Trophoblast cell (in vitro differentiated cells and primary cell): Measurements from ENCODE around the gene DLG2.

Experiments
- DNase-seq, 2 donors: peaks; one replicate each; pipeline ENCODE4 v3.0.0-alpha.2; 2016
- H2AFZ ChIP-seq: 2 replicates; pipeline ENCODE4 v1.6.1; 2013; ENCODE audit warnings: low read length, moderate library complexity, mild to moderate bottlenecking; ENCODE audit not compliant: insufficient read depth, poor library complexity
- H2AK5ac ChIP-seq: 2 replicates; pipeline ENCODE4 v1.6.1; 2013; ENCODE audit warnings: mild to moderate bottlenecking, low read length
- H2BK120ac ChIP-seq: 2 replicates; pipeline ENCODE4 v1.6.1; 2013; ENCODE audit warnings: low read length, mild to moderate bottlenecking, moderate library complexity; ENCODE audit not compliant: insufficient read depth, poor library complexity
- H2BK12ac ChIP-seq: 2 replicates; pipeline ENCODE4 v1.6.1; 2013; ENCODE audit warnings: mild to moderate bottlenecking, low read length, moderate library complexity
- H2BK5ac ChIP-seq: 2 replicates; pipeline ENCODE4 v1.6.1; 2013; ENCODE audit warnings: low read length, low read depth, moderate library complexity, mild to moderate bottlenecking; ENCODE audit not compliant: poor library complexity
- H3K14ac ChIP-seq: 2 replicates; pipeline ENCODE4 v1.6.1; 2013; ENCODE audit warnings: mild to moderate bottlenecking, low read length
- H3K18ac ChIP-seq: 2 replicates; pipeline ENCODE4 v1.6.1; 2013; ENCODE audit warnings: mild to moderate bottlenecking, low read length
- H3K23ac ChIP-seq: 2 replicates; pipeline ENCODE4 v1.6.1; 2013; ENCODE audit warnings: low read length
- H3K27ac ChIP-seq: 2 replicates; pipeline ENCODE4 v1.5.1; 2013; ENCODE audit warnings: low read depth, mild to moderate bottlenecking, inconsistent platforms, low read length, moderate library complexity
- H3K27me3 ChIP-seq: 2 replicates; pipeline ENCODE4 v1.6.1; 2013; ENCODE audit warnings: inconsistent platforms, mild to moderate bottlenecking, low read length, moderate library complexity; ENCODE audit not compliant: insufficient read depth
- H3K36me3 ChIP-seq, 2 experiments: 1 replicate in 1 of 2; 2 replicates in 1 of 2; pipeline ENCODE4 v1.6.1; 2013; ENCODE audit warnings: low read length in 2 of 2, mild to moderate bottlenecking in 2 of 2, moderate library complexity in 1 of 2; ENCODE audit not compliant: insufficient read depth in 2 of 2, control insufficient read depth in 1 of 2
- H3K4ac ChIP-seq: 2 replicates; pipeline ENCODE4 v1.6.1; 2013; ENCODE audit warnings: low read depth, mild to moderate bottlenecking, low read length, moderate library complexity
- H3K4me1 ChIP-seq, 2 experiments: 1 replicate in 1 of 2; 2 replicates in 1 of 2; pipeline ENCODE4 v1.6.1; 2013; ENCODE audit warnings: low read length in 2 of 2, mild to moderate bottlenecking in 2 of 2, moderate library complexity in 1 of 2; ENCODE audit not compliant: insufficient read depth in 2 of 2, control insufficient read depth in 1 of 2
- H3K4me2 ChIP-seq: 2 replicates; pipeline ENCODE4 v1.6.1; 2013; ENCODE audit warnings: inconsistent platforms, mild to moderate bottlenecking, low read length, moderate library complexity
- H3K4me3 ChIP-seq: 2 replicates; pipeline ENCODE4 v1.5.1; 2013; ENCODE audit warnings: mild to moderate bottlenecking, low read depth, low read length, inconsistent platforms
- H3K79me1 ChIP-seq: one replicate; pipeline ENCODE4 v1.6.1; 2013; ENCODE audit warnings: low read length
- H3K79me2 ChIP-seq: 2 replicates; pipeline ENCODE4 v1.6.1; 2013; ENCODE audit warnings: low read length, mild to moderate bottlenecking; ENCODE audit not compliant: control insufficient read depth, insufficient read depth, poor library complexity
- H3K9ac ChIP-seq: 2 replicates; pipeline ENCODE4 v1.6.1; 2013; ENCODE audit warnings: mild to moderate bottlenecking, low read length
- H3K9me3 ChIP-seq: 2 replicates; pipeline ENCODE4 v1.6.1; 2013; ENCODE audit warnings: low read depth, mild to moderate bottlenecking, control low read depth, inconsistent platforms, low read length; ENCODE audit not compliant: insufficient read depth
- H4K12ac ChIP-seq: 2 replicates; pipeline ENCODE4 v1.6.1; 2013; ENCODE audit warnings: low read depth, mild to moderate bottlenecking, low read length, moderate library complexity
- H4K8ac ChIP-seq: 2 replicates; pipeline ENCODE4 v1.6.1; 2013; ENCODE audit warnings: low read depth, mild to moderate bottlenecking, low read length, moderate library complexity
- H4K91ac ChIP-seq: one replicate; pipeline ENCODE4 v1.6.1; 2013; ENCODE audit warnings: low read depth, mild to moderate bottlenecking, low read length, moderate library complexity
- WGBS: extraction: QIAGEN DNeasy Blood & Tissue Kit; methylation state at CpG from one replicate; pipeline ENCODE4 v1.1.7; 2013; ENCODE audit warnings: missing lambda C conversion rate; ENCODE audit not compliant: insufficient read length, insufficient coverage; ENCODE audit errors: extremely low coverage; 5-methylcytosine and 5-hydroxymethylcytosine counted together

Gene DLG2

DNA sequence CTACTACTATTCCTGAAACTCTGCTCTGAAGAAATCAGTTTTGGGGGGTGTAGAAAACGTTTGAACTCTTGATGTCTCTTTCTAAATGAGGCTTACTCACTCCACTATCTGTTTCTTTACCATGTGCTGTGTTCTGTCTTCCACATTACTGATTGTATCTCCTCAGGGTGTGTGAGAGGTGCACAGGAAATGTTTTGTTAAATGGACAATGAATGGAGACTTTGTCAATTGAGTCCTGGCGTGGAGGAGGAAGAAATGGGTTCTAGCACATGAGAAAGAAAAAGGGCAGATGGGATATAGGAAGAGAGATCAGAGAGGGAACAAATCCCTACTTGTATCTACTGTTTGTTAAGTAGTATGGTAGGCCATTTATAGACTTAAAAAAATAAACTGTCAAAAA is 1763.9 kb downstream of the DLG2 start:
- Histone ChIP-seq H2AK5ac (no peak overlapping the region), H3K79me1 (no peaks in the 10 kb centered on the region), H3K27ac (no peak overlapping the region), H2BK120ac (no peak overlapping the region), H3K79me2 (no peaks in the 10 kb centered on the region), H3K14ac (no peak overlapping the region), H3K4me3 (no peak overlapping the region), H3K27me3 (no peaks in the 10 kb centered on the region), H3K4me1 (no peaks in the 10 kb centered on the region), H3K18ac (no peak overlapping the region), H3K23ac (no peak overlapping the region), H2AFZ (no peak overlapping the region), H4K12ac (no peak overlapping the region), H3K4me2 (no peak overlapping the region), H2BK12ac (no peak overlapping the region), H3K36me3 (no peaks in the 10 kb centered on the region), H3K4ac (no peak overlapping the region), H3K9ac (no peak overlapping the region), H3K9me3 (peaks cover 3% of the 10 kb centered on the region), H4K8ac (no peak overlapping the region), H2BK5ac (no peak overlapping the region), H4K91ac (no peak overlapping the region)
- WGBS = no CpG with 5 or more reads among the region's 2 CpGs
- no peak for DNase-seq

DNA sequence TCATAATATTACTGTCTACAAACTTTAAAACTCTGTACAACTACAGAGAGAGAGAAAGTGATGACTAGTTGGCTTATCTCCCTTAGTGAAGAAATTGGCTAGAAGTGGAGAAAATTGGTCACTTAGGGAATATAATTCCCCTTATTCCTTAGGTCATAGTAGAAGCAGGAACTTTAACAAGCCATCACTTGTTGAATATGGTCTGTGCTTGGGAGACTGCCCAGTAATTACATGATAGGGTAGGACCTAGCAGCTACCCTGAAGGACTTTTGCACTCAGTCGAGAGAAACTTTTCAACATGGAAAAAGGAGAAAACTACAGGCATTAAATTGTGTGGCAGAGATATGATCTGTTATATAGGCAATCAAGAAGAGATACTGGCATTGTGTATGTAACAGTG is 1764.5 kb downstream of the DLG2 start:
- Histone ChIP-seq H4K12ac (no peak overlapping the region), H3K4me3 (no peak overlapping the region), H3K79me2 (no peaks in the 10 kb centered on the region), H3K4ac (no peak overlapping the region), H3K36me3 (no peaks in the 10 kb centered on the region), H2BK12ac (no peak overlapping the region), H3K14ac (no peak overlapping the region), H3K4me2 (no peak overlapping the region), H4K8ac (no peak overlapping the region), H3K23ac (no peak overlapping the region), H2AFZ (no peak overlapping the region), H3K9ac (no peak overlapping the region), H3K27ac (no peak overlapping the region), H2BK120ac (no peak overlapping the region), H3K27me3 (no peaks in the 10 kb centered on the region), H3K4me1 (no peaks in the 10 kb centered on the region), H4K91ac (no peak overlapping the region), H2AK5ac (no peak overlapping the region), H3K79me1 (no peaks in the 10 kb centered on the region), H3K9me3 (peaks cover 3% of the 10 kb centered on the region), H2BK5ac (no peak overlapping the region), H3K18ac (no peak overlapping the region)
- DNase-seq = no peak
- WGBS = no CpG with 5 or more reads among the region's 1 CpG

DNA sequence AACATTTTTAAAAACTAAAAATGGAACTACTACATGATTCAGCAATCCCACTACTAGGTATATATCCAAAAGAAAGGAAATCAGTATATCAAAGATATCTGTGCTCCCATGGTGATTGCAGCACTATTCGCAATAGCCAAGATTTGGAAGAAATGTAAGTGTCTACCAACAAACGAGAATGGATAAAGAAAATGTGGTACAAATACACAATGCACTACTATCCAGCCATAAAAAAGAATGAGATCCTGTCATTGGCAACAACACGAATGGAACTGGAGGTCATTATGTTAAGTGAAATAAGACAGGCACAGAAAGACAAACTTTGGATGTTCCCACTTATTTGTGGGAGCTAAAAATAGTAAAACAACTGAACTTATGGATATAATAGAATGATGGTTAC is 1765.1 kb downstream of the DLG2 start:
- no peak overlapping the region for H2BK120ac ChIP-seq
- H3K79me2 ChIP-seq = no peaks in the 10 kb centered on the region
- no peaks in the 10 kb centered on the region for H3K4me1 ChIP-seq
- DNase-seq = no peak
- H3K4me2 ChIP-seq = no peak overlapping the region
- H4K12ac ChIP-seq = no peak overlapping the region
- H3K9ac ChIP-seq = no peak overlapping the region
- H2BK12ac ChIP-seq = no peak overlapping the region
- H3K79me1 ChIP-seq = no peaks in the 10 kb centered on the region
- no peaks in the 10 kb centered on the region for H3K36me3 ChIP-seq
- no peak overlapping the region for H3K4me3 ChIP-seq
- no peaks in the 10 kb centered on the region for H3K27me3 ChIP-seq
- WGBS = no CpG with 5 or more reads among the region's 3 CpGs
- no peak overlapping the region for H3K23ac ChIP-seq
- H2AFZ ChIP-seq = no peak overlapping the region
- no peak overlapping the region for H2AK5ac ChIP-seq
- no peak overlapping the region for H2BK5ac ChIP-seq
- H4K8ac ChIP-seq = no peak overlapping the region
- H3K4ac ChIP-seq = no peak overlapping the region
- H3K18ac ChIP-seq = no peak overlapping the region
- H3K9me3 ChIP-seq = peaks cover 3% of the 10 kb centered on the region
- H4K91ac ChIP-seq = no peak overlapping the region
- H3K14ac ChIP-seq = no peak overlapping the region
- no peak overlapping the region for H3K27ac ChIP-seq

DNA sequence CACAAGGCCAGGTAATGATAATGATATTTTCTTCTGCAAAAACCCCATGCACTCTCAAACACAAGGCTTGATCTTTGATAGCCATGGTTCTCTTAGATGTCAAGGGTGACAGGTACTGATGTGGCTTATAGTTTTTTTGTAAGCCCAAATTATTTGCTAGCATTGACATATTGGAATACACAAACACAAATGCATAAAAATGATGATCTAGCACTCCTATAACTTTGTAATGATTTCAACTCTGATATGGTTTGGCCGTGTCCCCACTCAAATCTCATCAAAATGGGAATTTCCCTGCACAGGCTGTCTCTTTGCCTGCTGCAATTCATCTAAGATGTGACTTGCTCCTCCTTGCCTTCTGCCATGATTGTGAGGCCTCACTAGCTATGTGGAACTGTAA is 1768.5 kb downstream of the DLG2 start:
- no peak overlapping the region for H3K4me2 ChIP-seq
- H3K4ac ChIP-seq = no peak overlapping the region
- WGBS = no CpG with 5 or more reads among the region's 1 CpG
- no peak overlapping the region for H3K23ac ChIP-seq
- no peaks in the 10 kb centered on the region for H3K27me3 ChIP-seq
- no peak overlapping the region for H2AK5ac ChIP-seq
- no peak overlapping the region for H3K9ac ChIP-seq
- no peak overlapping the region for H2BK5ac ChIP-seq
- H4K12ac ChIP-seq = no peak overlapping the region
- peaks cover 3% of the 10 kb centered on the region for H3K9me3 ChIP-seq
- no peaks in the 10 kb centered on the region for H3K79me2 ChIP-seq
- no peak overlapping the region for H3K14ac ChIP-seq
- no peak overlapping the region for H4K8ac ChIP-seq
- H3K4me1 ChIP-seq = no peaks in the 10 kb centered on the region
- no peak overlapping the region for H2BK12ac ChIP-seq
- no peak overlapping the region for H2AFZ ChIP-seq
- H2BK120ac ChIP-seq = no peak overlapping the region
- H4K91ac ChIP-seq = no peak overlapping the region
- H3K79me1 ChIP-seq = no peaks in the 10 kb centered on the region
- no peak overlapping the region for H3K27ac ChIP-seq
- no peaks in the 10 kb centered on the region for H3K36me3 ChIP-seq
- no peak overlapping the region for H3K18ac ChIP-seq
- DNase-seq = no peak
- no peak overlapping the region for H3K4me3 ChIP-seq
